HCT116 (cell line): ENCODE results near the gene DENND4B. TPM values are rescaled to one million over a fixed set of nuclear protein-coding genes. Genes with fewer than 3 reads are reported as not detected.

Source experiments
- ATAC-seq: fragments of 200-7000 bp; cut with Tn5 transposase; 2 replicates; pipeline ENCODE4 v1.9.1; 2020; ENCODE audit warnings: mild to moderate bottlenecking, moderate library complexity
- BruUV-seq: library from RNA; stranded (reverse); fragments of 400-500 nt; replicated peaks from 2 replicates; lab custom pipeline; 2021; lab: Mats Ljungman, UMichigan
- CTCF ChIA-PET: fragments of 300-600 bp; sonication (Branson Sonifier 250); formaldehyde crosslinking; loops from one replicate; lab custom pipeline; 2021; ENCODE audit warnings: antibody characterized with exemption; lab: Charles Lee
- POLR2A ChIA-PET: fragments of 300-600, 350-600 bp; sonication (Branson Sonifier 250); formaldehyde crosslinking; loops from one replicate; lab custom pipeline; 2021; ENCODE audit warnings: antibody characterized with exemption; lab: Charles Lee
- RAD21 ChIA-PET, 2 experiments: fragments of 300-600 bp; sonication (Branson Sonifier 250); formaldehyde crosslinking; loops; one replicate each; lab custom pipeline; 2023; ENCODE audit warnings: low total read pairs in 2 of 2; ENCODE audit not compliant: uncharacterized antibody in 2 of 2, unreplicated experiment in 2 of 2, low non-redundant PET in 1 of 2; lab: Charles Lee
- DNase-seq: peaks from one replicate; pipeline ENCODE4 v3.0.0-alpha.2; 2010; ENCODE audit warnings: low read depth, low spot score
- H2AFZ ChIP-seq: fragments of 200-600 bp; shearing (Covaris generic), sonication (generic); 2 replicates; pipeline ENCODE4 v1.6.1; 2017; ENCODE audit warnings: low read depth, mixed run types, mixed read lengths, antibody characterized with exemption, low read length; ENCODE audit not compliant: poor library complexity, severe bottlenecking
- H3K27ac ChIP-seq: 2 replicates; pipeline ENCODE4 v1.5.1; 2012; ENCODE audit warnings: low read depth, low read length
- H3K27me3 ChIP-seq: fragments of 200-600 bp; sonication (generic); 2 replicates; pipeline ENCODE4 v1.6.1; 2016; ENCODE audit warnings: mixed run types, low read length, mixed read lengths; ENCODE audit not compliant: insufficient read depth
- H3K36me3 ChIP-seq, 2 experiments: fragments of 200-500 bp in 1 of 2; fragments of 200-600 bp in 1 of 2; sonication (Bioruptor generic) in 1 of 2; sonication (generic) in 1 of 2; 2 replicates each; pipeline versions ENCODE4 v1.5.1 to v1.6.1; 2014 to 2016; ENCODE audit warnings: low read length in 2 of 2, inconsistent platforms in 1 of 2, mixed read lengths in 1 of 2, mixed run types in 1 of 2; ENCODE audit not compliant: insufficient read depth in 2 of 2, control insufficient read depth in 1 of 2
- H3K4me1 ChIP-seq, 2 experiments: fragments of 200-600 bp in 1 of 2; sonication (generic) in 1 of 2; 2 replicates each; pipeline versions ENCODE4 v1.5.1 to v1.6.1; 2012 to 2017; ENCODE audit warnings: low read length in 2 of 2, inconsistent platforms in 1 of 2, mild to moderate bottlenecking in 1 of 2, mixed read lengths in 1 of 2, mixed run types in 1 of 2, moderate library complexity in 1 of 2; ENCODE audit not compliant: insufficient read depth in 2 of 2, control insufficient read depth in 1 of 2
- H3K4me2 ChIP-seq: fragments of 200-600 bp; sonication (generic); 2 replicates; pipeline ENCODE4 v1.6.1; 2017; ENCODE audit warnings: mixed run types, low read length, mixed read lengths
- H3K4me3 ChIP-seq, 2 experiments: fragments of 200-600 bp in 1 of 2; sonication (generic) in 1 of 2; replicated peaks in 1 of 2; 2 replicates each; pipeline ENCODE4 v1.5.1; 2011 to 2016; ENCODE audit warnings: low read length in 2 of 2, control low read depth in 1 of 2, low read depth in 1 of 2, mild to moderate bottlenecking in 1 of 2, mixed read lengths in 1 of 2, mixed run types in 1 of 2
- H3K79me2 ChIP-seq: fragments of 200-600 bp; sonication (generic); 2 replicates; pipeline ENCODE4 v1.6.1; 2017; ENCODE audit warnings: mild to moderate bottlenecking, mixed run types, low read length, moderate library complexity, mixed read lengths; ENCODE audit not compliant: insufficient read depth
- H3K9ac ChIP-seq: fragments of 200-600 bp; sonication (generic); 2 replicates; pipeline ENCODE4 v1.6.1; 2016; ENCODE audit warnings: low read length, mixed read lengths
- H3K9me2 ChIP-seq: fragments of 200-600 bp; sonication (generic), shearing (Covaris generic); 2 replicates; pipeline ENCODE4 v1.6.1; 2017; ENCODE audit warnings: mixed run types, mild to moderate bottlenecking, moderate library complexity; ENCODE audit not compliant: insufficient read depth
- H3K9me3 ChIP-seq, 2 experiments: fragments of 200-500 bp in 1 of 2; fragments of 200-600 bp in 1 of 2; sonication (Bioruptor generic) in 1 of 2; sonication (generic) in 1 of 2; 2 replicates each; pipeline ENCODE4 v1.6.1; 2014 to 2017; ENCODE audit warnings: low read length in 2 of 2, mixed read lengths in 2 of 2, inconsistent platforms in 1 of 2, low read depth in 1 of 2, mild to moderate bottlenecking in 1 of 2, mixed run types in 1 of 2, moderate library complexity in 1 of 2; ENCODE audit not compliant: control insufficient read depth in 1 of 2, insufficient read depth in 1 of 2
- H4K20me1 ChIP-seq: fragments of 200-600 bp; sonication (generic), shearing (Covaris generic); 2 replicates; pipeline ENCODE4 v1.6.1; 2017; ENCODE audit warnings: mixed run types, mild to moderate bottlenecking, moderate library complexity; ENCODE audit not compliant: insufficient read depth
- ATF3 ChIP-seq: IDR thresholded peaks from 2 replicates; pipeline ENCODE4 v1.6.1; 2012
- CBX3 ChIP-seq: IDR thresholded peaks from 2 replicates; pipeline ENCODE4 v1.6.1; 2012; ENCODE audit warnings: low read depth
- CEBPB ChIP-seq: IDR thresholded peaks from 2 replicates; pipeline ENCODE4 v1.6.1; 2012; ENCODE audit warnings: low read depth
- EGR1 ChIP-seq: IDR thresholded peaks from 2 replicates; pipeline ENCODE4 v1.6.1; 2012; ENCODE audit warnings: low read depth
- ELF1 ChIP-seq: IDR thresholded peaks from 2 replicates; pipeline ENCODE4 v1.6.1; 2012; ENCODE audit warnings: low read depth, borderline replicate concordance
- EZH2phosphoT487 ChIP-seq: fragments of 200-600 bp; IDR thresholded peaks from 2 replicates; pipeline ENCODE4 v1.6.1; 2018; ENCODE audit warnings: antibody characterized with exemption, borderline replicate concordance
- FOSL1 ChIP-seq: IDR thresholded peaks from 2 replicates; pipeline ENCODE4 v1.6.1; 2012; ENCODE audit warnings: low read depth
- JUND ChIP-seq: IDR thresholded peaks from 2 replicates; pipeline ENCODE4 v1.6.1; 2012
- POLR2A ChIP-seq: IDR thresholded peaks from 2 replicates; pipeline ENCODE4 v1.7.0; 2011; ENCODE audit warnings: borderline replicate concordance; ENCODE audit not compliant: insufficient read depth, insufficient read length; ENCODE audit errors: extremely low read depth
- POLR2AphosphoS5 ChIP-seq: IDR thresholded peaks from 2 replicates; pipeline ENCODE4 v1.6.1; 2011; ENCODE audit warnings: mild to moderate bottlenecking, low read depth, low read length, moderate library complexity
- RAD21 ChIP-seq: IDR thresholded peaks from 2 replicates; pipeline ENCODE4 v1.6.1; 2012; ENCODE audit warnings: low read depth, mild to moderate bottlenecking
- REST ChIP-seq: IDR thresholded peaks from 2 replicates; pipeline ENCODE4 v1.6.1; 2012; ENCODE audit warnings: low read depth
- SIN3A ChIP-seq: IDR thresholded peaks from 2 replicates; pipeline ENCODE4 v1.6.1; 2012; ENCODE audit warnings: low read depth
- SRF ChIP-seq: IDR thresholded peaks from 2 replicates; pipeline ENCODE4 v1.6.1; 2012; ENCODE audit warnings: low read depth
- TCF7L2 ChIP-seq: IDR thresholded peaks from 2 replicates; pipeline ENCODE4 v1.7.0; 2011; ENCODE audit warnings: borderline replicate concordance, inconsistent platforms; ENCODE audit not compliant: insufficient read depth, insufficient read length; ENCODE audit errors: extremely low read depth
- YY1 ChIP-seq: IDR thresholded peaks from 2 replicates; pipeline ENCODE4 v1.6.1; 2011; ENCODE audit warnings: low read length, low read depth, moderate library complexity, mild to moderate bottlenecking; ENCODE audit not compliant: insufficient replicate concordance; ENCODE audit errors: extremely low read depth
- ZFX ChIP-seq: fragments of 450-650 bp; IDR thresholded peaks from 2 replicates; pipeline ENCODE4 v1.6.1; 2017
- ZNF274 ChIP-seq: fragments of 200-500 bp; sonication (Bioruptor generic); IDR thresholded peaks from 2 replicates; pipeline ENCODE4 v1.6.1; 2014; ENCODE audit warnings: mild to moderate bottlenecking, low read depth, low read length, inconsistent platforms
- intact Hi-C: fragments of 100-400 bp; cut with micrococcal nuclease; formaldehyde crosslinking; loops from 2 replicates; pipeline ENCODE4 v1.10.0; 2022
- total RNA-seq: library from RNA; stranded (reverse); gene quantifications from one replicate; pipeline ENCODE4 v1.2.1, GENCODE V29; 2021; ENCODE audit not compliant: unreplicated experiment

Gene DENND4B
- total RNA-seq, 1 experiment from 2014 or later = 70.8 TPM

GRCh38 chr1:153951801-153952200, 5.3 kb upstream of the DENND4B start:
- H3K4me2 ChIP-seq = no peak overlapping the region
- RAD21 ChIA-PET = no interaction called here
- intact Hi-C loops = no loop called here
- no peaks in the 10 kb centered on the region for H3K27me3 ChIP-seq
- no peaks in the 10 kb centered on the region for H3K9me2 ChIP-seq
- ATAC-seq = no peak
- no peak overlapping the region for H3K27ac ChIP-seq
- CTCF ChIA-PET = no interaction called here
- no peak overlapping the region for H2AFZ ChIP-seq
- peaks cover 36% of the 10 kb centered on the region for H3K79me2 ChIP-seq
- H3K9ac ChIP-seq = no peak overlapping the region
- peaks cover 29 to 32% of the 10 kb centered on the region in 2 experiments; a peak in 3 of 4 replicates for H3K36me3 ChIP-seq
- no peaks in the 10 kb centered on the region for H4K20me1 ChIP-seq
- no peak for TF ChIP-seq RAD21
- no peak for TF ChIP-seq CBX3
- TF ChIP-seq EZH2phosphoT487 = no peak
- no peak for TF ChIP-seq ZFX
- no peak for TF ChIP-seq EGR1
- TF ChIP-seq ZNF274 = no peak
- TF ChIP-seq FOSL1 = no peak
- TF ChIP-seq SRF = no peak
- no peak for TF ChIP-seq CEBPB
- no peak for TF ChIP-seq POLR2A
- TF ChIP-seq ATF3 = no peak
- no peak for TF ChIP-seq ELF1
- TF ChIP-seq YY1 = no peak
- TF ChIP-seq JUND = no peak
- no peak for TF ChIP-seq TCF7L2
- no peak for TF ChIP-seq POLR2AphosphoS5
- TF ChIP-seq REST = no peak
- no peak for TF ChIP-seq SIN3A
- H3K4me3 ChIP-seq = no peak overlapping the region
- peaks cover 0 to 9% of the 10 kb centered on the region in 2 experiments; a peak in 2 of 4 replicates for H3K4me1 ChIP-seq
- POLR2A ChIA-PET = no interaction called here
- H3K9me3 ChIP-seq = no peaks in the 10 kb centered on the region
- DNase-seq = no peak
- BruUV-seq = no TSS peak
